Measurements from ENCODE around the gene TSPAN16.

Gene TSPAN16

DNA sequence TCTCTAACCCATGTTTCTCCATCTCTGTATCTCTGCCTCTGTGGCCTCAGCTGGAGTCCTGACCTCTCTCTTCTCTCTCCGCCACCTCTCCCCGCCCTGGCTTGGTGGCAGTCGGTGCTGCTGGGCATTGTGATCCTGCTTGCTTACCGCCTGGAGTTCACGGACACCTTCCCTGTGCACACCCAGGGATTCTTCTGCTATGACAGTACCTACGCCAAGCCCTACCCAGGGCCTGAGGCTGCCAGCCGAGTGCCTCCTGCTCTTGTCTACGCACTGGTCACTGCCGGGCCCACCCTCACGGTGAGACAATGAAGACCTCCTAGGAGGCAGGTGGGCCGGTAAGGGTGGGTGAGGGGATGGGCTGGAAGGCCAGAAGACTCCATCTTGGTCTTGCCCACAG is 63.5 kb downstream of the TSPAN16 start:
- ChIA-PET CTCF (interaction anchor here (0.9 to 1.2 kb wide), 2 partner anchors 21 to 116 kb away, joined by 3 to 4 read pairs; no protein-coding TSS in a partner anchor), POLR2A (no interaction called here)
- Histone ChIP-seq H3K36me3 (ENCODE audit: control insufficient read depth in 2 of 2, insufficient read depth in 1 of 2, low read length in 2 of 2) (peaks cover 0 to 5% of the 10 kb centered on the region in 2 experiments; a peak in 1 of 3 replicates), H3K27ac (ENCODE audit: extremely low read depth, low read depth, low read length) (no peak overlapping the region), H3K4me3 (ENCODE audit: low read depth, low read length) (no peak overlapping the region), H3K4me1 (ENCODE audit: control insufficient read depth, insufficient read depth, low read length) (no peaks in the 10 kb centered on the region; the same call in 1 of the 2 replicates), H3K9me3 (ENCODE audit: control insufficient read depth, insufficient read depth, low read depth, low read length) (no peaks in the 10 kb centered on the region)
- no peak for TF ChIP-seq ZNF776 (tag by site-specific recombination; IDR thresholded peaks at IDR 0.05; ENCODE audit: borderline replicate concordance)
- TF ChIP-seq, protein P1, sequence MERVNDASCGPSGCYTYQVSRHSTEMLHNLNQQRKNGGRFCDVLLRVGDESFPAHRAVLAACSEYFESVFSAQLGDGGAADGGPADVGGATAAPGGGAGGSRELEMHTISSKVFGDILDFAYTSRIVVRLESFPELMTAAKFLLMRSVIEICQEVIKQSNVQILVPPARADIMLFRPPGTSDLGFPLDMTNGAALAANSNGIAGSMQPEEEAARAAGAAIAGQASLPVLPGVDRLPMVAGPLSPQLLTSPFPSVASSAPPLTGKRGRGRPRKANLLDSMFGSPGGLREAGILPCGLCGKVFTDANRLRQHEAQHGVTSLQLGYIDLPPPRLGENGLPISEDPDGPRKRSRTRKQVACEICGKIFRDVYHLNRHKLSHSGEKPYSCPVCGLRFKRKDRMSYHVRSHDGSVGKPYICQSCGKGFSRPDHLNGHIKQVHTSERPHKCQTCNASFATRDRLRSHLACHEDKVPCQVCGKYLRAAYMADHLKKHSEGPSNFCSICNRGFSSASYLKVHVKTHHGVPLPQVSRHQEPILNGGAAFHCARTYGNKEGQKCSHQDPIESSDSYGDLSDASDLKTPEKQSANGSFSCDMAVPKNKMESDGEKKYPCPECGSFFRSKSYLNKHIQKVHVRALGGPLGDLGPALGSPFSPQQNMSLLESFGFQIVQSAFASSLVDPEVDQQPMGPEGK (tag by site-specific recombination; IDR thresholded peaks at IDR 0.05) = no peak
- no peak for TF ChIP-seq ZNF426 (tag by site-specific recombination; IDR thresholded peaks at IDR 0.05)
- no peak for TF ChIP-seq RBAK (tag by site-specific recombination; IDR thresholded peaks at IDR 0.05)
- TF ChIP-seq FEZF1 (tag by site-specific recombination; IDR thresholded peaks at IDR 0.05) = no peak
- TF ChIP-seq, protein P2, sequence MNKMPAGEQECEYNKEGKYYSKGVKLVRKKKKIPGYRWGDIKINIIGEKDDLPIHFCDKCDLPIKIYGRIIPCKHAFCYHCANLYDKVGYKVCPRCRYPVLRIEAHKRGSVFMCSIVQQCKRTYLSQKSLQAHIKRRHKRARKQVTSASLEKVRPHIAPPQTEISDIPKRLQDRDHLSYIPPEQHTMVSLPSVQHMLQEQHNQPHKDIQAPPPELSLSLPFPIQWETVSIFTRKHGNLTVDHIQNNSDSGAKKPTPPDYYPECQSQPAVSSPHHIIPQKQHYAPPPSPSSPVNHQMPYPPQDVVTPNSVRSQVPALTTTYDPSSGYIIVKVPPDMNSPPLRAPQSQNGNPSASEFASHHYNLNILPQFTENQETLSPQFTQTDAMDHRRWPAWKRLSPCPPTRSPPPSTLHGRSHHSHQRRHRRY (tag by site-specific recombination; IDR thresholded peaks at IDR 0.05) = no peak
- no peak for TF ChIP-seq ZNF510 (tag by site-specific recombination; IDR thresholded peaks at IDR 0.05; ENCODE audit: insufficient replicate concordance)
- no peak for TF ChIP-seq ZNF112 (tag by site-specific recombination; IDR thresholded peaks at IDR 0.05)
- TF ChIP-seq WT1 (tag by site-specific recombination; IDR thresholded peaks at IDR 0.05) = no peak
- TF ChIP-seq, protein P3, sequence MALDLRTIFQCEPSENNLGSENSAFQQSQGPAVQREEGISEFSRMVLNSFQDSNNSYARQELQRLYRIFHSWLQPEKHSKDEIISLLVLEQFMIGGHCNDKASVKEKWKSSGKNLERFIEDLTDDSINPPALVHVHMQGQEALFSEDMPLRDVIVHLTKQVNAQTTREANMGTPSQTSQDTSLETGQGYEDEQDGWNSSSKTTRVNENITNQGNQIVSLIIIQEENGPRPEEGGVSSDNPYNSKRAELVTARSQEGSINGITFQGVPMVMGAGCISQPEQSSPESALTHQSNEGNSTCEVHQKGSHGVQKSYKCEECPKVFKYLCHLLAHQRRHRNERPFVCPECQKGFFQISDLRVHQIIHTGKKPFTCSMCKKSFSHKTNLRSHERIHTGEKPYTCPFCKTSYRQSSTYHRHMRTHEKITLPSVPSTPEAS (tag by site-specific recombination; IDR thresholded peaks at IDR 0.05) = no peak
- TF ChIP-seq ZNF707 (tag by site-specific recombination; IDR thresholded peaks at IDR 0.05) = no peak
- TF ChIP-seq KLF16 (tag by site-specific recombination; IDR thresholded peaks at IDR 0.05) = no peak
- no peak for TF ChIP-seq SP7 (tag by site-specific recombination; IDR thresholded peaks at IDR 0.05)
- TF ChIP-seq ZNF221 (tag by site-specific recombination; IDR thresholded peaks at IDR 0.05; ENCODE audit: borderline replicate concordance) = no peak
- TF ChIP-seq, protein P4, sequence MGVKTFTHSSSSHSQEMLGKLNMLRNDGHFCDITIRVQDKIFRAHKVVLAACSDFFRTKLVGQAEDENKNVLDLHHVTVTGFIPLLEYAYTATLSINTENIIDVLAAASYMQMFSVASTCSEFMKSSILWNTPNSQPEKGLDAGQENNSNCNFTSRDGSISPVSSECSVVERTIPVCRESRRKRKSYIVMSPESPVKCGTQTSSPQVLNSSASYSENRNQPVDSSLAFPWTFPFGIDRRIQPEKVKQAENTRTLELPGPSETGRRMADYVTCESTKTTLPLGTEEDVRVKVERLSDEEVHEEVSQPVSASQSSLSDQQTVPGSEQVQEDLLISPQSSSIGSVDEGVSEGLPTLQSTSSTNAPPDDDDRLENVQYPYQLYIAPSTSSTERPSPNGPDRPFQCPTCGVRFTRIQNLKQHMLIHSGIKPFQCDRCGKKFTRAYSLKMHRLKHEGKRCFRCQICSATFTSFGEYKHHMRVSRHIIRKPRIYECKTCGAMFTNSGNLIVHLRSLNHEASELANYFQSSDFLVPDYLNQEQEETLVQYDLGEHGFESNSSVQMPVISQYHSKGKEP (tag by site-specific recombination; IDR thresholded peaks at IDR 0.05) = no peak
- TF ChIP-seq ZEB2 (tag by site-specific recombination; IDR thresholded peaks at IDR 0.05) = no peak
- TF ChIP-seq ZNF621 (tag by site-specific recombination; IDR thresholded peaks at IDR 0.05) = no peak
- TF ChIP-seq ZNF146 (tag by site-specific recombination; IDR thresholded peaks at IDR 0.05) = no peak
- TF ChIP-seq ZNF791 (tag by site-specific recombination; IDR thresholded peaks at IDR 0.05) = no peak
- no peak for TF ChIP-seq BCL11B (tag by site-specific recombination; IDR thresholded peaks at IDR 0.05; ENCODE audit: low read depth)
